Upper lobe of right lung (tissue), 1 donor: ENCODE data around the gene MEIS2. TPM values are rescaled to one million over a fixed set of nuclear protein-coding genes. Genes with fewer than 3 reads are reported as not detected.

Experiments used
- ATAC-seq: fragments of 200-7000 bp; cut with Tn5 transposase; one replicate; pipeline ENCODE4 v1.9.1; 2020; ENCODE audit warnings: mild to moderate bottlenecking, moderate library complexity
- DNase-seq: peaks from one replicate; pipeline ENCODE4 v3.0.0-alpha.2; 2020
- H3K27ac ChIP-seq: fragments of 200-600 bp; one replicate; pipeline ENCODE4 v1.8.0; 2022
- H3K27me3 ChIP-seq: fragments of 200-600 bp; one replicate; pipeline ENCODE4 v1.8.0; 2022; ENCODE audit warnings: mild to moderate bottlenecking
- H3K36me3 ChIP-seq: fragments of 200-600 bp; one replicate; pipeline ENCODE4 v1.8.0; 2022
- H3K4me1 ChIP-seq: fragments of 200-600 bp; one replicate; pipeline ENCODE4 v1.8.0; 2022
- H3K4me3 ChIP-seq: fragments of 200-600 bp; one replicate; pipeline ENCODE4 v1.8.0; 2022; ENCODE audit warnings: mild to moderate bottlenecking
- H3K9me3 ChIP-seq: fragments of 200-600 bp; one replicate; pipeline ENCODE4 v1.8.0; 2022
- CTCF ChIP-seq: fragments of 200-600 bp; IDR thresholded peaks from one replicate; pipeline ENCODE4 v1.8.0; 2022; ENCODE audit warnings: antibody characterized with exemption
- intact Hi-C: fragments of 100-400 bp; cut with DNase I; formaldehyde crosslinking; loops from one replicate; pipeline ENCODE4 v1.11.0; 2022
- total RNA-seq: library from RNA; stranded (reverse); fragmentation: NEBNext Ultra II Directional; extraction: Animal tissue kit (Norgen Biotek cat#: 25700); gene quantifications from one replicate; pipeline ENCODE4 v1.2.1, GENCODE V29; 2021
- donor health status: DM: no; HTN: yes; CAD: no; lungs with severe emphysema.

Gene MEIS2
- total RNA-seq, 1 donor from 2014 or later = 26.7 TPM

DNA sequence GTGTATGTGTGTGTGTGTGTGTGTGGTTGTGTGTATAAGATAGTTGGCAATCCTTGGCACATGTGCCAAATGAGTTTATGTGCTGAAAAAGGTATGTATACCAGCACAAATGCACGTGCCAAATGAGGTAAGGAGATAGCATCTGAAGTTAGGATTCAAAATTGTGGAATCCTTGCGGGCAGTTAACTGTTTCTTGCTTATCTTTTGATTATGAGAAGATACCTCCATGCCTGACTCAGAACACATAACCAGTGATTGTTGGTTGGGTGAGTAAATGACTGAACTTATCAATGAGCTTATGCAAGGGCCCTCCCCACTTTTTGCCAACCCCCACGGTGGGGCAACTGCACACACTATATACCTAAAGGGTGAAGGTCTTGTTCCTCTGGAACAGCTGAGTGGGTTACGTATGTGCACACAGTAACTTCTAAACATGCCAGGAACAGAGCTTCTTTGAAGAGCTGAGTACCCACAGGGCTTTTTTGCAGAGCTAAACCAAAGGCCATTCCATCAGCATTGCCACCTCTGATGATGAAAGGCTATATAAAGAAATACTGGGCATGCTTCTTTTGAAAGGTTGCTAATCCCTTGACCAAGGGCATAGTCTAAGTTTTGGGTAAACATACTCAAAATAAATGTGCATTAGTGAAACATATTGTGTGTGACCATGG lies 60.1 kb downstream of the MEIS2 start:
- H3K4me3 ChIP-seq = no peak overlapping the region
- H3K9me3 ChIP-seq = no peaks in the 10 kb centered on the region
- H3K36me3 ChIP-seq = peaks cover 9% of the 10 kb centered on the region
- no peak overlapping the region for H3K27ac ChIP-seq
- DNase-seq (no peak), ATAC-seq (no peak)
- no peak for TF ChIP-seq CTCF
- no peaks in the 10 kb centered on the region for H3K4me1 ChIP-seq
- H3K27me3 ChIP-seq = no peaks in the 10 kb centered on the region
- intact Hi-C loops = no loop called here

DNA sequence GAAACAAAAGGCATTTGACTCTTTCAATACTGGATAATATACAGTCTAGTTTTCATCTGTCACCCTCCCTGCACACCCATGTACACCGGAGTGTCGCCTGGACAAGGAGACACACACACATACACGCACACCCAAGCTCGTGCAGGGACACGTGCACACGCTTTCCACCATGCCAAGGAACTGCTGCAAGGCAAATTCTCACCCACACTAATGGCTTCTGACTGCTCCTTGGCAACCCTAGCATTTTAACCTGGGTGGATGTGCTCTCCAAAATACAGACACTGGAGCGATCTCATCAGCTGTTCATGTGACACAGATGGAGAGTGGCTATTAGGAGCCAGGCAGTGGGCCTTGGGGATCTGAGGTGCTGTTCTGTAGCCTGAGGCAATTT lies 61.6 kb downstream of the MEIS2 start:
- H3K27me3 ChIP-seq = no peaks in the 10 kb centered on the region
- no peak overlapping the region for H3K4me3 ChIP-seq
- no peaks in the 10 kb centered on the region for H3K9me3 ChIP-seq
- intact Hi-C loops = no loop called here
- no peaks in the 10 kb centered on the region for H3K4me1 ChIP-seq
- ATAC-seq = no peak
- no peak for TF ChIP-seq CTCF
- H3K36me3 ChIP-seq = peaks cover 12% of the 10 kb centered on the region
- no peak for DNase-seq
- no peak overlapping the region for H3K27ac ChIP-seq

- H3K27ac ChIP-seq = no peak overlapping the region
- DNase-seq = no peak
- no peak for ATAC-seq
- TF ChIP-seq CTCF = no peak
- peaks cover 11% of the 10 kb centered on the region for H3K36me3 ChIP-seq
- no peak overlapping the region for H3K4me3 ChIP-seq
- no peaks in the 10 kb centered on the region for H3K9me3 ChIP-seq
- H3K27me3 ChIP-seq = no peaks in the 10 kb centered on the region
- intact Hi-C loops = no loop called here
- H3K4me1 ChIP-seq = no peaks in the 10 kb centered on the region
Measured at GRCh38 chr15:37037850-37038715, 62.3 kb downstream of the MEIS2 start.

DNA sequence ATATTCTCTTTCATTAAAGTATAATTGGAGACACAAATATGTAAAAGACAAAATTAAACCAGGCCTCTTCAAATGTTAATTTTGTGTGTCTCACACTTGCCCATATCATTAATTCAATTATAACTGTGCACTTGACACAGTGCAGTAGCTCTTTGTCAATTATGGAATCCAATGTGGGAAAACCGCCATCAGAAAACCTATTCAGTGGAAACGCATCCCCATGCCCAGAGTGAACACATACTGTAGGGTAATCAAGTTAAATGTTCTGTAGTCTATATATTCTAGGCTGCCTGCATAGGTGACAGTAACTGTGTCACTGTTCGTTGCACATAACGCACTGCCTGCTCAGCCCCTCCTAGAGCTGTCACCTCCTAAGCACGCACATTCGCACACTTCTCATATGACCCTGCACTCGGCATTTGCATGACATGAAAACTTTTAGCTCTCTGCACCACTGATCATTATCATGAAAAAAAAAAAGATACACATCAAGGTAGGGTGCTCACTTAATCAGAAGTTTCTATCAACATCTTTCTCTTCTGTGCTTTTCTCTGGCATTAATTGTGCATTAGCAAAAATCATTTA lies 63.2 kb downstream of the MEIS2 start:
- no peak for TF ChIP-seq CTCF
- no peak overlapping the region for H3K27ac ChIP-seq
- H3K27me3 ChIP-seq = no peaks in the 10 kb centered on the region
- H3K36me3 ChIP-seq = peaks cover 11% of the 10 kb centered on the region
- H3K4me1 ChIP-seq = peaks cover 6% of the 10 kb centered on the region
- intact Hi-C loops = no loop called here
- H3K9me3 ChIP-seq = no peaks in the 10 kb centered on the region
- no peak for DNase-seq
- no peak overlapping the region for H3K4me3 ChIP-seq
- ATAC-seq = no peak

DNA sequence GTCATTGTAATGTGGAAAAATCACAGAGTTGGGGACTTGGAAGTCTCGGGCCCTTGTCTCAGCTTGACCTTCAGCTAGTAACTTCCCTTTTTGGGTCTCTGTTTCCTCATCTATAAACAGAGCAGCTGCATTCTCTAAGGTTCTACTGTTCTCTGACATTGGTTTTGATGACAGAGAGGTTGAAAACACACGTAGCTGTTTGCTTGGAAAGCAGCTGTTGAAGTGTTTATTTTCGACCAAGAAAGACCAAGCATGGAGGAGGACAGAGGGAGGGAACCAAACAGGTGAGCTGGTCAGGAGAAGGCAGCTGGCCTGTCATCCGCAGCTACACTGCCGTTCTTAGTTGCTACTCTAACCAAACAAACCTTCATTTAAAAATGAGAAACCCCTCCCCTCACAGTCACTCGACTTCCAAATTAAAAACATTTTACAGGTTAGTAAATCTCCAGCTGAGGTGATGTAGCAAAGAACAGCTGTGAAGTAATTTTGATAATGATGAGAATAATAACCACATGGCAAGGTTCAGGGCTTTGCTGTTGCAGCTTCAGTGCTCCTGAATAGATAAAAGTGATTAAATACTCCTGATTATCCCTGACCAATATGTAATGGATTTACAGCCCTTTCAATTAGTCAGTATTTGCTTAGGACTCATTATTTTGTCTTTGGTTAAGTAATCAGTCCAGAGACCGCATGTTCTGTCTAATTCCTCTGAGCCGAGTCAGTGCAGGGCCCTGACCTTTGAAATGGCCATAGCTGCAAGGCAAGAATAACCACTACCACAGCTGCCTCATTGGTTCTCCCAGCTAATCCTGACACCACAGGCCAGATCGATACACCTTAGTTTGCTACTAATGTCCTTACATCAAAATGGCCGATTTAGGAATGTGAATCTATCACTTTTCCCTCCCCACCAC lies 65.3 kb downstream of the MEIS2 start:
- H3K27me3 ChIP-seq = no peaks in the 10 kb centered on the region
- DNase-seq (no peak), ATAC-seq (no peak)
- intact Hi-C loops = no loop called here
- H3K27ac ChIP-seq = no peak overlapping the region
- TF ChIP-seq CTCF = no peak
- peaks cover 11% of the 10 kb centered on the region for H3K36me3 ChIP-seq
- H3K4me3 ChIP-seq = no peak overlapping the region
- H3K4me1 ChIP-seq = peaks cover 9% of the 10 kb centered on the region
- no peaks in the 10 kb centered on the region for H3K9me3 ChIP-seq
